ENCODE data around the gene PMF1. TPM values are rescaled to one million over a fixed set of nuclear protein-coding genes. Genes with fewer than 3 reads are reported as not detected.
A peak's percentile ranks its signal among the peaks of the same experiment; 100 is the strongest.

Gene PMF1
- total and polyA plus RNA-seq, 2 experiments from 2014 or later, result 112 to 118 TPM

GRCh38 chr1:156244712-156245111, 31.9 kb downstream of the PMF1 start:
- Histone ChIP-seq H3F3A (replicated peaks; ENCODE audit: low read depth) (peaks cover 15% of the 10 kb centered on the region), H4K20me1 (replicated peaks; ENCODE audit: insufficient read depth) (no peaks in the 10 kb centered on the region), H2AFZ (no peak overlapping the region), H3K9me2 (ENCODE audit: insufficient read depth) (no peaks in the 10 kb centered on the region), H3K36me3 (ENCODE audit: insufficient read depth) (no peaks in the 10 kb centered on the region), H3K27me3 (ENCODE audit: insufficient read depth) (no peaks in the 10 kb centered on the region), H3K4me2 (peak overlapping the region; percentile 91), H3K4me1 (ENCODE audit: insufficient read depth) (peaks cover 33% of the 10 kb centered on the region), H3K4me3 (peak overlapping the region; percentile 64; the same call in 1 of the 2 replicates), H3K79me2 (replicated peaks; ENCODE audit: insufficient read depth) (no peaks in the 10 kb centered on the region), H3K27ac (ENCODE audit: low read depth) (no peak overlapping the region)
- no peaks in the 10 kb centered on the region for H3K9me3 Mint-ChIP-seq
- H3K36me3 Mint-ChIP-seq (ENCODE audit: low read depth), result peaks cover 12% of the 10 kb centered on the region
- peak overlapping the region; percentile 78 for H3K4me3 Mint-ChIP-seq
- H3K27me3 Mint-ChIP-seq (ENCODE audit: insufficient read depth, low read depth, poor library complexity), result peaks cover 22% of the 10 kb centered on the region
- TF ChIP-seq JUNB (IDR thresholded peaks at IDR 0.05; ENCODE audit: unreplicated experiment), result no peak
- TF ChIP-seq ZNF462 (CRISPR knock-in tag; IDR thresholded peaks at IDR 0.05), result no peak
- no peak for TF ChIP-seq ZNF114 (CRISPR knock-in tag; IDR thresholded peaks at IDR 0.05)
- no peak for TF ChIP-seq REST (IDR thresholded peaks at IDR 0.05; ENCODE audit: unreplicated experiment)
- no peak for TF ChIP-seq NANOG (IDR thresholded peaks at IDR 0.05; ENCODE audit: borderline replicate concordance)
- no peak for TF ChIP-seq ETS1 (IDR thresholded peaks at IDR 0.05)
- no peak for TF ChIP-seq CREB1 (CRISPR knock-in tag; IDR thresholded peaks at IDR 0.05; ENCODE audit: low read depth)
- no peak for TF ChIP-seq EZH2phosphoT487 (IDR thresholded peaks at IDR 0.05; ENCODE audit: unreplicated experiment)
- no peak for TF ChIP-seq EZH2 (IDR thresholded peaks at IDR 0.05; ENCODE audit: low read depth, unreplicated experiment)
- peak overlapping the region; percentile 74; the same call in 1 of the 2 replicates for H3K27ac Mint-ChIP-seq
- H3K4me1 Mint-ChIP-seq, result peaks cover 34% of the 10 kb centered on the region
- ATAC-seq (no peak), DNase-seq (ENCODE audit: low spot score) (no peak)
